Gastrocnemius medialis (tissue), 4 donors: ENCODE measurements around the gene NOXA1. TPM values are rescaled to one million over a fixed set of nuclear protein-coding genes. Genes with fewer than 3 reads are reported as not detected.

Source experiments
- ATAC-seq, 2 donors: fragments of 150-250 bp; one replicate each; pipeline ENCODE4 v1.9.1; 2016
- DNase-seq, 2 donors: peaks; one replicate each; pipeline ENCODE4 v3.0.0-alpha.2; 2019
- H3K27ac ChIP-seq, 4 donors: fragments of 200-600 bp; sonication (generic); 1 replicate in 1 of 4; 2 replicates in 3 of 4; pipeline ENCODE4 v1.5.1; 2016 to 2018; ENCODE audit warnings: mild to moderate bottlenecking in 2 of 4, moderate library complexity in 1 of 4
- H3K27me3 ChIP-seq, 3 donors: fragments of 200-600 bp; sonication (generic) in 2 of 3; 1 replicate in 1 of 3; 2 replicates in 2 of 3; pipeline versions ENCODE4 v1.5.1 to v1.6.0; 2016 to 2019; ENCODE audit warnings: mild to moderate bottlenecking in 1 of 3, moderate library complexity in 1 of 3
- H3K36me3 ChIP-seq, 2 donors: fragments of 200-600 bp; sonication (generic) in 1 of 2; one replicate each; pipeline ENCODE4 v1.5.1; 2017 to 2018
- H3K4me1 ChIP-seq, 2 donors: fragments of 200-600 bp; sonication (generic) in 1 of 2; one replicate each; pipeline ENCODE4 v1.5.1; 2016 to 2017; ENCODE audit warnings: mild to moderate bottlenecking in 2 of 2
- H3K4me3 ChIP-seq, 4 donors: fragments of 200-600 bp; sonication (generic) in 3 of 4; 1 replicate in 1 of 4; 2 replicates in 3 of 4; pipeline ENCODE4 v1.5.1; 2016 to 2019; ENCODE audit warnings: mild to moderate bottlenecking in 2 of 4
- H3K9me3 ChIP-seq, 3 donors: fragments of 200-600 bp; sonication (generic) in 2 of 3; 1 replicate in 1 of 3; 2 replicates in 2 of 3; pipeline ENCODE4 v1.5.1; 2016 to 2019
- POLR2A ChIP-seq, 2 donors: fragments of 450-650 bp; IDR thresholded peaks; one replicate each; pipeline ENCODE4 v1.6.1; 2017; ENCODE audit warnings: antibody characterized with exemption in 2 of 2, mild to moderate bottlenecking in 2 of 2, moderate library complexity in 2 of 2
- in situ Hi-C, 4 donors: fragments of 200-750 bp; cut with MboI; loops; one replicate each; pipeline versions ENCODE4 v1.15.0 to v1.8.0; 2017; ENCODE audit warnings: low sequenced_read_pairs in 4 of 4
- intact Hi-C: fragments of 100-400 bp; cut with DNase I; formaldehyde crosslinking; loops from one replicate; pipeline ENCODE4 v1.15.1; 2023; ENCODE audit warnings: low total_unique reads
- total RNA-seq, 4 donors: library from RNA; depleted of rRNA; stranded (reverse); fragments of >200 nt; gene quantifications; one replicate each; pipeline versions ENCODE4 v1.1.0 to v1.2.3, GENCODE V29; 2016
- TF ChIP-seq, protein P1 (sequence below), 5 experiments: fragments of 450-650 bp in 3 of 5; fragments of 200-600 bp in 2 of 5; sonication (generic) in 2 of 5; IDR thresholded peaks in 4 of 5; conservative IDR thresholded peaks in 1 of 5; 1 replicate in 4 of 5; 2 replicates in 1 of 5; pipeline ENCODE4 v1.5.1; 2016 to 2019; ENCODE audit warnings: antibody characterized with exemption in 5 of 5, mild to moderate bottlenecking in 3 of 5, moderate library complexity in 3 of 5

The NOXA1 gene
- total RNA-seq, 4 donors from 2014 or later: 0.41 to 2.5 (median 1.8) TPM

DNA sequence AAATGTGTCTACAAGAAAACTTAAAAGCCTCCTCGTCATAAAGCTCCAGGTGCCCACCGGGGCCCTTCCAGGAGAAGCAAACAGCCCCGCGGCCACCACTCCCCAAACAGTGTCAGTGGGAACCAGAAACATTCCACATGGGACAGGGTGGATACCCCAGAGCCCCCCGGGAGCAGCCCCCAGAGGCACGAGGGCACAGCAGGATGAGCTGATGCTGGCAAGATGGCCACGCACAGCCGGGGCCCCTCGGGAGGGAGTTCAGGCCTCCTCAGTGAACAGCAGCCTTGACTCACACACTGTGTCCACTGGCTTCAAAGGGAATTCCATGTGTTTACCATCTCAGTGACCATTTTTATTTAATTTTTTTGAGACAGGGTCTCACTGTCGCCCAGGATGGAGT lies 10.8 kb upstream of the NOXA1 start:
- H3K4me1 ChIP-seq: peaks cover 14 to 26% of the 10 kb centered on the region in 2 donors
- intact Hi-C loops (no loop called here), in situ Hi-C loops (loop anchor here in 3 of 4 donors (25.0 kb wide), 1 partner anchor 125 kb away; the partner anchor contains the start of gene TOR4A (in 3 of the 3))
- no peaks in the 10 kb centered on the region for H3K9me3 ChIP-seq
- H3K36me3 ChIP-seq: no peaks in the 10 kb centered on the region
- H3K4me3 ChIP-seq: no peak overlapping the region
- H3K27ac ChIP-seq: peak overlapping the region; percentile 70 to 82 (median 80)
- DNase-seq (no peak), ATAC-seq (no peak)
- no peak for TF ChIP-seq POLR2A (IDR thresholded peaks at IDR 0.05)
- TF ChIP-seq, protein P1, sequence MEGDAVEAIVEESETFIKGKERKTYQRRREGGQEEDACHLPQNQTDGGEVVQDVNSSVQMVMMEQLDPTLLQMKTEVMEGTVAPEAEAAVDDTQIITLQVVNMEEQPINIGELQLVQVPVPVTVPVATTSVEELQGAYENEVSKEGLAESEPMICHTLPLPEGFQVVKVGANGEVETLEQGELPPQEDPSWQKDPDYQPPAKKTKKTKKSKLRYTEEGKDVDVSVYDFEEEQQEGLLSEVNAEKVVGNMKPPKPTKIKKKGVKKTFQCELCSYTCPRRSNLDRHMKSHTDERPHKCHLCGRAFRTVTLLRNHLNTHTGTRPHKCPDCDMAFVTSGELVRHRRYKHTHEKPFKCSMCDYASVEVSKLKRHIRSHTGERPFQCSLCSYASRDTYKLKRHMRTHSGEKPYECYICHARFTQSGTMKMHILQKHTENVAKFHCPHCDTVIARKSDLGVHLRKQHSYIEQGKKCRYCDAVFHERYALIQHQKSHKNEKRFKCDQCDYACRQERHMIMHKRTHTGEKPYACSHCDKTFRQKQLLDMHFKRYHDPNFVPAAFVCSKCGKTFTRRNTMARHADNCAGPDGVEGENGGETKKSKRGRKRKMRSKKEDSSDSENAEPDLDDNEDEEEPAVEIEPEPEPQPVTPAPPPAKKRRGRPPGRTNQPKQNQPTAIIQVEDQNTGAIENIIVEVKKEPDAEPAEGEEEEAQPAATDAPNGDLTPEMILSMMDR (IDR thresholded peaks at IDR 0.05 in 4 of 5, conservative IDR thresholded peaks at IDR 0.05 in 1 of 5): no peak
- no peaks in the 10 kb centered on the region for H3K27me3 ChIP-seq

DNA sequence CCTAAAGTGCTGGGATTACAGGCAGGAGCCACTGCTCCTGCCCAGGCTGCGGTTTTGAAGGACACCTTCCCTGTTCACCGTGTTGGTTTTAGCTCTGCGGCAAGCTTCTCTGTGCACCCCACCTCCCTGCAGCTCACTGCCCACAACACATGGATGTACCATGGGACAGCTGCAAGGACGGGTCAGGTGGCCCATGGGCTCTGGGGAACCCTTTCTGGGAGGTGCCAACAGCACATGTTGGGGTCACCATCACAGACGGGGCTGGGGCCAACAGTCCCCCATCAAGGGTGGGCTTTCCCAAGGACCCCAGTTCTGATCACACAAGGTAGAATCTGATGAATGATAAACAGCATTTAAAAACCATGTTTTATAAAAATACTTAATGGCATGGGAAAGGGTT lies 7.7 kb upstream of the NOXA1 start:
- Histone ChIP-seq H3K27ac (no peak overlapping the region), H3K27me3 (no peaks in the 10 kb centered on the region), H3K4me1 (peaks cover 13 to 21% of the 10 kb centered on the region in 2 donors), H3K4me3 (no peak overlapping the region), H3K36me3 (no peaks in the 10 kb centered on the region), H3K9me3 (no peaks in the 10 kb centered on the region)
- no peak for ATAC-seq
- no peak for DNase-seq
- intact Hi-C loops: no loop called here
- in situ Hi-C loops: loop anchor here in 3 of 4 donors (25.0 kb wide), 1 partner anchor 128 kb away; the partner anchor contains the start of gene TOR4A (in 3 of the 3)
- TF ChIP-seq, protein P1 (IDR thresholded peaks at IDR 0.05 in 4 of 5, conservative IDR thresholded peaks at IDR 0.05 in 1 of 5): no peak
- no peak for TF ChIP-seq POLR2A (IDR thresholded peaks at IDR 0.05)

DNA sequence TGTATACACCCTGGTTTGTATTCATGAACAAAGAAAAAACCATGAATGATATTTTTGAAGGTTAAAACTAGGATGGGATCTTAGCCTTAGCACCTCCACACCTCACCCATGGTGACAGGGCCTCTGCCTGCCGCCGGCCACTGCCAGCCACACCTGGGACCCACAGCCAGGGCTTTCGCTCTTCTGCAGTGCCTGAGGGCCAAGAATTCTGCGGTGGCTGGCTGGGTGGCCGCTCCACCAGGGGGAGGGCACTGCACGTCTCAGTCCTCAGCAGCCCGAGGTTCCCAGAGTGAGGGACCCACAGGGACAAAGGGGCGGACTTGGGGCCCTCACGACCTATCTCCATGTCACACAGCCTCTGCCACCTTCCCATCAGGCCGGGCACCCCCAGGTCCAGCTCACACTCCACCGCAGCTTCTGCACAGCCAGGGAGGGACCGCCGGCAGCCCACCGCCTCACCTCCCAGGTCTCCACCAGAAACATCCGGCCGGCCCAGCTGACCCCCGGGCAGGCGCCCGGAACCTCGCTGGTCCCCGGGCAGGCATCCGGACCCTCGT lies 7.1 kb upstream of the NOXA1 start:
- ATAC-seq (no peak), DNase-seq (no peak)
- no peak for TF ChIP-seq POLR2A (IDR thresholded peaks at IDR 0.05)
- TF ChIP-seq, protein P1 (IDR thresholded peaks at IDR 0.05 in 4 of 5, conservative IDR thresholded peaks at IDR 0.05 in 1 of 5): no peak
- no peak overlapping the region for H3K4me3 ChIP-seq
- H3K36me3 ChIP-seq: no peaks in the 10 kb centered on the region
- peak overlapping the region in 1 of 4 donors; percentile 64 for H3K27ac ChIP-seq
- H3K27me3 ChIP-seq: no peaks in the 10 kb centered on the region
- no peaks in the 10 kb centered on the region for H3K9me3 ChIP-seq
- in situ Hi-C loops: loop anchor here in 3 of 4 donors (25.0 kb wide), 1 partner anchor 129 kb away; the partner anchor contains the start of gene TOR4A (in 3 of the 3)
- intact Hi-C loops: no loop called here
- peaks cover 8 to 15% of the 10 kb centered on the region in 2 donors for H3K4me1 ChIP-seq

DNA sequence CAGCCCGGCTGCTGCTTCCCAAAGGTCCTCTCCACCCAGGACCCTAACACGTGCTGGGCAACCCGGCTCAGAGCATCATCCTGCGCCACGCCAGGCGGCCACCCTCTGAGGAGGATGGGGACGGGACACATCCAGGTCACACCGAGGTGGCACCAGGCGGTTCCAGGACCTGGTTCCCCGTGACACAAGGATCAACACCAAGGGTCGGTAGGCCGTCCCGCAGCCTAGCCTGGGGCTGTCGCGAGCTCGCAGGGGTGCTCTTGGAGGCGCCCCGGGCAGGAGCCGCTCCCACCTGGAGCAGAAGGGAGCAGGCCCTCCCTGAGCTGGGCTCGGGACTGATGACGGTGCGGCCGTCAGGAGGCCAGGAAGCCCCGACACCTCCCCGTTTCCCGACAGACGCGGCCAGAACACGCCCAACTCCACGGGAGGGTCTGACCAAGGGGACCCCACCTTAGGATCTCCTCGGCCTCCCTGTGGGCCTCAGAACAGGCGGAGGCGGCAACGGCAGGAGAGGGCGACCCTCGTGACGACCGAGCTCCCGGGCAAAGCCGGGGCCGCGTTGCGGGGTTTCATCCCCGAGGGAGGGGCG lies 6.5 kb upstream of the NOXA1 start:
- no peak for TF ChIP-seq POLR2A (IDR thresholded peaks at IDR 0.05)
- TF ChIP-seq, protein P1 (IDR thresholded peaks at IDR 0.05 in 4 of 5, conservative IDR thresholded peaks at IDR 0.05 in 1 of 5): no peak
- Histone ChIP-seq H3K36me3 (no peaks in the 10 kb centered on the region), H3K27me3 (no peaks in the 10 kb centered on the region), H3K9me3 (no peaks in the 10 kb centered on the region), H3K4me3 (peak overlapping the region in 1 of 4 donors; percentile 51), H3K4me1 (peaks cover 9 to 12% of the 10 kb centered on the region in 2 donors), H3K27ac (peak overlapping the region in 2 of 4 donors; percentile 37 to 64)
- in situ Hi-C loops (loop anchor here in 3 of 4 donors (25.0 kb wide), 1 partner anchor 129 kb away; the partner anchor contains the start of gene TOR4A (in 3 of the 3)), intact Hi-C loops (no loop called here)
- no peak for ATAC-seq
- no peak for DNase-seq
